K562 (cell line): ENCODE data around the gene SMIM22. TPM values are rescaled to one million over a fixed set of nuclear protein-coding genes. Genes with fewer than 3 reads are reported as not detected.

Experiments used
- ATAC-seq: fragments of 200-7000 bp; cut with Tn5 transposase; 3 replicates; pipeline ENCODE4 v1.9.1; 2020; ENCODE audit warnings: moderate library complexity
- BruUV-seq: library from RNA; stranded (reverse); fragments of 400-500 nt; replicated peaks from 2 replicates; lab custom pipeline; 2021; lab: Mats Ljungman, UMichigan
- CTCF ChIA-PET: fragments of 300-600 bp; formaldehyde crosslinking; extraction: SDS; loops from one replicate; lab custom pipeline; 2021; ENCODE audit warnings: low intra/inter-chr PET ratio; lab: Yijun Ruan, JAX
- POLR2A ChIA-PET: fragments of 300-600, 350-650 bp; sonication (Branson Sonifier 250); formaldehyde crosslinking; extraction: SDS; loops from one replicate; lab custom pipeline; 2021; ENCODE audit warnings: antibody characterized with exemption, inconsistent platforms; lab: Yijun Ruan, JAX
- DNase-seq, 4 experiments: peaks; one replicate each; pipeline versions ENCODE4 v3.0.0 to v3.0.0-alpha.2; 2011 to 2018; ENCODE audit warnings: low spot score in 3 of 4, mixed read lengths in 3 of 4; ENCODE audit errors: extremely low read depth in 1 of 4
- FAIRE-seq: peaks from 2 replicates; lab custom pipeline; 2011; peaks lifted over from hg19 to GRCh38; lab: Jason Lieb, UNC
- H2AFZ ChIP-seq: 2 replicates; pipeline ENCODE4 v1.6.0; 2011; ENCODE audit warnings: low read depth, low read length, control low read depth, inconsistent platforms
- H3K27ac ChIP-seq: fragments of 200-600 bp; 3 replicates; pipeline ENCODE4 v1.8.0; 2011; ENCODE audit warnings: low read depth, mild to moderate bottlenecking, control low read depth, inconsistent platforms, low read length, moderate library complexity, mixed read lengths; ENCODE audit errors: extremely low read depth
- H3K27me3 ChIP-seq, 2 experiments: fragments of 300-600 bp in 1 of 2; 2 replicates in 1 of 2; 3 replicates in 1 of 2; pipeline versions ENCODE4 v1.6.0 to v1.8.0; 2011; ENCODE audit warnings: inconsistent platforms in 2 of 2, low read length in 2 of 2, mild to moderate bottlenecking in 1 of 2, mixed read lengths in 1 of 2, moderate library complexity in 1 of 2; ENCODE audit not compliant: control insufficient read depth in 2 of 2, insufficient read depth in 2 of 2
- H3K36me3 ChIP-seq: fragments of 300-600 bp; 3 replicates; pipeline ENCODE4 v1.8.0; 2011; ENCODE audit warnings: mild to moderate bottlenecking, low read length, inconsistent platforms; ENCODE audit not compliant: control insufficient read depth, insufficient read depth
- H3K4me1 ChIP-seq, 2 experiments: fragments of 200-600 bp in 1 of 2; replicated peaks in 1 of 2; 2 replicates in 1 of 2; 3 replicates in 1 of 2; pipeline versions ENCODE4 v1.5.1 to v1.8.0; 2011; ENCODE audit warnings: inconsistent platforms in 2 of 2, low read length in 2 of 2, mild to moderate bottlenecking in 1 of 2, mixed read lengths in 1 of 2, moderate library complexity in 1 of 2; ENCODE audit not compliant: control insufficient read depth in 2 of 2, insufficient read depth in 2 of 2
- H3K4me2 ChIP-seq: 2 replicates; pipeline ENCODE4 v1.6.1; 2011; ENCODE audit warnings: low read length, control low read depth, inconsistent platforms, mixed read lengths; ENCODE audit not compliant: insufficient read depth
- H3K4me3 ChIP-seq: fragments of 200-600 bp; sonication (generic), shearing (Covaris generic); 2 replicates; pipeline ENCODE4 v1.5.1; 2016; ENCODE audit warnings: control low read depth, inconsistent platforms
- H3K79me2 ChIP-seq: fragments of 200-600 bp; 3 replicates; pipeline ENCODE4 v1.8.0; 2011; ENCODE audit warnings: low read length, inconsistent platforms; ENCODE audit not compliant: control insufficient read depth, insufficient read depth
- H3K9ac ChIP-seq, 2 experiments: 2 replicates each; pipeline versions ENCODE4 v1.6.0 to v1.6.1; 2011; ENCODE audit warnings: low read depth in 2 of 2, low read length in 2 of 2, control low read depth in 1 of 2, inconsistent platforms in 1 of 2, mild to moderate bottlenecking in 1 of 2, mixed read lengths in 1 of 2; ENCODE audit not compliant: insufficient read depth in 1 of 2
- H3K9me1 ChIP-seq: one replicate; pipeline ENCODE4 v1.6.0; 2011; ENCODE audit warnings: inconsistent platforms, mild to moderate bottlenecking, low read length, moderate library complexity; ENCODE audit not compliant: control insufficient read depth, insufficient read depth
- H3K9me3 ChIP-seq: replicated peaks from 2 replicates; pipeline ENCODE4 v1.5.1; 2011; ENCODE audit warnings: low read depth, low read length, inconsistent platforms; ENCODE audit not compliant: control insufficient read depth, insufficient read depth
- H4K20me1 ChIP-seq: replicated peaks from 2 replicates; pipeline ENCODE4 v1.6.1; 2011; ENCODE audit warnings: low read length, inconsistent platforms, mixed read lengths; ENCODE audit not compliant: control insufficient read depth, insufficient read depth
- MAFK ChIP-seq: IDR thresholded peaks from 2 replicates; pipeline ENCODE4 v1.6.1; 2011; ENCODE audit warnings: low read length, improper control_type of control experiment
- NFIC ChIP-seq: fragments of 450-650 bp; IDR thresholded peaks from 2 replicates; pipeline ENCODE4 v1.6.1; 2017; ENCODE audit warnings: mild to moderate bottlenecking, inconsistent platforms
- POLR2AphosphoS5 ChIP-seq: IDR thresholded peaks from 2 replicates; pipeline ENCODE4 v1.6.1; 2011; ENCODE audit warnings: mild to moderate bottlenecking, low read depth, low read length, moderate library complexity; ENCODE audit not compliant: control insufficient read depth, insufficient read depth
- RCOR1 ChIP-seq, 2 experiments: IDR thresholded peaks; 2 replicates each; pipeline ENCODE4 v1.6.1; 2012; ENCODE audit warnings: low read depth in 2 of 2, low read length in 2 of 2, borderline replicate concordance in 1 of 2, improper control_type of control experiment in 1 of 2
- WGBS: fragments of 100-300 bp; shearing (Covaris generic); methylation state at CpG from one replicate; pipeline ENCODE4 v1.1.6; 2016; ENCODE audit warnings: low coverage, mixed read lengths; ENCODE audit not compliant: insufficient coverage; ENCODE audit errors: missing lambda C conversion rate; 5-methylcytosine and 5-hydroxymethylcytosine counted together
- in situ Hi-C: fragments of 300-500 bp; cut with MboI; formaldehyde crosslinking; loops from 4 replicates; pipeline ENCODE4 v1.15.0; 2018; ENCODE audit warnings: inconsistent platforms, mixed read lengths
- intact Hi-C: fragments of 100-400 bp; cut with micrococcal nuclease; formaldehyde crosslinking; loops from 2 replicates; pipeline ENCODE4 v1.14.2; 2022
- polyA plus RNA-seq, 8 experiments: library from polyadenylated mRNA; depleted of rRNA in 4 of 8; stranded (reverse) in 5 of 8; unstranded in 3 of 8; fragments of >200 nt; fragmentation: Nextera tagmentation in 2 of 8; fragmentation: Illumina TruSeq in 1 of 8; extraction: Ambion mirVana in 2 of 8; extraction: Trizol in 1 of 8; gene quantifications; 2 replicates each; pipeline versions ENCODE4 v1.2.1 to v1.2.3, GENCODE V29; 2011 to 2014; ENCODE audit warnings: inconsistent platforms in 1 of 8, missing spikeins in 1 of 8
- total RNA-seq, 7 experiments: library from RNA; depleted of rRNA in 6 of 7; stranded (reverse); fragments of >200 nt in 6 of 7; fragmentation: Illumina TruSeq in 2 of 7; extraction: Trizol in 2 of 7; gene quantifications; 2 replicates each; pipeline versions ENCODE4 v1.2.1 to v1.2.3, GENCODE V29; 2011 to 2021; ENCODE audit warnings: low replicate concordance in 1 of 7

The SMIM22 gene
- total and polyA plus RNA-seq, 9 of the 15 experiments (the other 6 are each of a cell fraction or from before 2014, with no cell fraction given): not detected

- Histone ChIP-seq H3K9ac (no peak overlapping the region), H3K27me3 (no peaks in the 10 kb centered on the region), H3K27ac (no peak overlapping the region), H3K4me1 (peaks cover 7 to 11% of the 10 kb centered on the region in 2 experiments; a peak in 4 of 5 replicates), H4K20me1 (peaks cover 11% of the 10 kb centered on the region), H3K4me2 (no peak overlapping the region), H3K36me3 (peaks cover 92% of the 10 kb centered on the region), H2AFZ (no peak overlapping the region), H3K4me3 (no peak overlapping the region), H3K9me1 (no peaks in the 10 kb centered on the region)
- WGBS: 91% methylated on average over 12 of the region's 13 CpGs
- CTCF ChIA-PET: no interaction called here
- DNase-seq (no peak), FAIRE-seq (no peak)
- in situ Hi-C loops: no loop called here
- no TSS peak for BruUV-seq
- TF ChIP-seq POLR2AphosphoS5 (0 out of 2 replicates have a peak, but pooled peaks have one; percentile 19), RCOR1 (IDR thresholded peaks at IDR 0.05; ENCODE audit: borderline replicate concordance in 1 of 2, low read depth in 2 of 2, low read length in 2 of 2) (no peak)
- TF ChIP-seq, all 486 proteins: peak for 1
- no peaks in the 10 kb centered on the region for H3K9me3 ChIP-seq
- POLR2A ChIA-PET: interaction anchor here (0.6 to 1.5 kb wide), 6 partner anchors 10 to 131 kb away, joined by 3 to 7 read pairs (median 3); partner anchors contain the start of genes ANKS3, DNAAF8, GLYR1 and UBN1
- ATAC-seq: no peak
- intact Hi-C loops: no loop called here
- peaks cover 26% of the 10 kb centered on the region for H3K79me2 ChIP-seq
Observed at GRCh38 chr16:4837733-4838501, 42.7 kb downstream of the SMIM22 start.

GRCh38 chr16:4839942-4840341 is 44.8 kb downstream of the SMIM22 start:
- Histone ChIP-seq H3K27me3 (no peaks in the 10 kb centered on the region), H3K9me1 (no peaks in the 10 kb centered on the region), H4K20me1 (peaks cover 6% of the 10 kb centered on the region; the same call in 1 of the 2 replicates), H2AFZ (no peak overlapping the region), H3K79me2 (peaks cover 18% of the 10 kb centered on the region), H3K9me3 (no peaks in the 10 kb centered on the region), H3K27ac (no peak overlapping the region), H3K36me3 (peaks cover 92% of the 10 kb centered on the region), H3K4me1 (peaks cover 0 to 2% of the 10 kb centered on the region in 2 experiments; a peak in 2 of 5 replicates), H3K4me2 (no peak overlapping the region), H3K4me3 (no peak overlapping the region), H3K9ac (no peak overlapping the region)
- 99% methylated on average over 5 of the region's 5 CpGs for WGBS
- intact Hi-C loops: no loop called here
- ATAC-seq (peak; percentile 56), FAIRE-seq (no peak), DNase-seq (no peak)
- in situ Hi-C loops: no loop called here
- TF ChIP-seq NFIC: peak; percentile 73
- TF ChIP-seq MAFK: no peak
- ChIA-PET CTCF (no interaction called here), POLR2A (no interaction called here)
- BruUV-seq: no TSS peak
